Sciatic nerve (tissue), 2 donors: ENCODE measurements around the gene DDOST. TPM values are rescaled to one million over a fixed set of nuclear protein-coding genes. Genes with fewer than 3 reads are reported as not detected.
"Not testable (repeated sequence)": the region's sequence is repeated elsewhere in the genome, so short reads cannot be mapped to it uniquely, and the experiment has no call there.

Experiments used
- ATAC-seq: fragments of 200-7000 bp; cut with Tn5 transposase; one replicate; pipeline ENCODE4 v1.9.1; 2020; ENCODE audit warnings: mild to moderate bottlenecking, moderate library complexity
- DNase-seq: peaks from one replicate; pipeline ENCODE4 v3.0.0-alpha.2; 2020; ENCODE audit warnings: low spot score
- intact Hi-C: fragments of 100-400 bp; cut with DNase I; formaldehyde crosslinking; loops from one replicate; pipeline ENCODE4 v1.14.2; 2022
- total RNA-seq: library from RNA; stranded (reverse); fragmentation: NEBNext Ultra II Directional; extraction: Animal tissue kit (Norgen Biotek cat#: 25700); gene quantifications from one replicate; pipeline ENCODE4 v1.2.1, GENCODE V29; 2021
- donor health status: DM: no; HTN: no; CAD: no.
- donor health status: DM: no; HTN: no; CAD: no.

The DDOST gene
- total RNA-seq, 1 donor from 2014 or later = 103 TPM

DNA sequence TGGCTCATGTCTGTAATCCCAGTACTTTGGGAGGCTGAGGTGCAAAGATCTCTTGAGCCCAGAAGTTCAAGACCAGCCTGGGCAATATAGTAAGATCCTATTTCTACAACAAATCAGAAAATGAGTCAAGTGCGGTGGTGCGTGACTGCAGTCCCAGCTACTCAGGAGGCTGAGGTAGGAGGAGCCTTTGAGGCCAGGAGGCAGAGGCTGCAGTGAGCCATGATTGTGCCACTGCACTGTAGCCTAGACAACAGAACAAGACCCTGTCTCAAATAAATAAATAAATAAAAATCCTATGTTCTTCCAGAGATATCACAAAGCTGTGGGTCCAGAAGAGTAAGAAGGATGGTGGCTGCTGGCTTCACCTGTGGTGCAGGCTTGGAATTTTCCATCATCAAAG, 50.2 kb downstream of the DDOST start:
- intact Hi-C loops = no loop called here
- DNase-seq = no peak
- no peak for ATAC-seq

DNA sequence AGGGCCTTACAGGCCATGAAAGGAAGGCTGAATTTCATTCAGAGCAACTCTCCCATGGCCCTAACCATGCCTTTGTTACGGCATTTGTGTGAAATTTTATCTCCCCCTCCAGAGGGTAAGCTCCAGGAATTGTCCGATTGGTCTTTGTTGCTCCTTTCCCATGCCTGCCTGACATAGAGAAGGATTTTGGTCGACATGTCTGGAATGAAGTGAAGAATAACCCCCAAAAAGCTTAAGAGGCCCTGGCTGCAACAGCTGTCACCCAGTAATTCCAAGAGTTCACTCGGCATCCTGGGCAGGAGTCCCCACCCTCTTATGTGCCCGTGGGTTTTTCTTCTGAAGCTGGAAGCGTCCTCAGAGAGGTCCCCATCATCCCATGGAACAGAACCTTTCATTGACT, 51.6 kb downstream of the DDOST start:
- DNase-seq (no peak), ATAC-seq (no peak)
- intact Hi-C loops = no loop called here

DNA sequence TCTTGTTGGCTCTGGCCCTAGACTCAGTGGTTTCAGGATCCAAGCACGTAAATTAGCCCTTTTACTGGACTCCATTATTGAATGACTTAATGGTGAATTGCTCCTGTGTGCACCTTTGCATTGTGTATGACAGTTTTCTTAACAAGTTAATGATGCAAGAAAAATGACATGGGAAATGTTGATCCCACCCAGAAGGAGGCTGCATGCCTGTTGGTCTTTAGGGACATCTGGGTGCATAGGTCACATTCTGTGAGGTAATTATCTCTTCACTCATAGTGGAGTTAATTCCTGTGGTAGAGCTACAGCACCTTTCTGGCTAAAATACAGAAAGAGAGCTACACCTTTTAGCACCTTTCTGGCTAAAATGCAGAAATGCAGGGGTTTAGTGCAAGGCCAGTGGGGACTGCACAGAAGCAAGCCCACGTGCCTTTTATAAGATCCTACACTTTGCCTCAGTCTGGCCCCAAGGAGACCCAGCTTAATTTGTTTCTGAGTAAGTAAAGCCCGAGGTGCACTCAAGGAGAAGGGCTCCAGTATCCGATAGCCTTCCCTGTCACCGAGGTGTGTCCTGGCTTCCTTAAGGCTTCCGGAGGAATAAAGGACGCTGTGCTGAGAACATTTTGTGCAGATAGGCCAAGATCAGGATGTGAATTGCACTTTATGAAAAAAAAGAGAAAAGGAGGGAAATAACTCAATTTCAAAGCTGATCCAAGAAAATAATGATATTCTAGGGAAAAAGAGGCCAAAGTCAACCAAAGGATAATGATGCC, 54.2 kb downstream of the DDOST start:
- intact Hi-C loops, ATAC-seq, DNase-seq: not testable (repeated sequence)

DNA sequence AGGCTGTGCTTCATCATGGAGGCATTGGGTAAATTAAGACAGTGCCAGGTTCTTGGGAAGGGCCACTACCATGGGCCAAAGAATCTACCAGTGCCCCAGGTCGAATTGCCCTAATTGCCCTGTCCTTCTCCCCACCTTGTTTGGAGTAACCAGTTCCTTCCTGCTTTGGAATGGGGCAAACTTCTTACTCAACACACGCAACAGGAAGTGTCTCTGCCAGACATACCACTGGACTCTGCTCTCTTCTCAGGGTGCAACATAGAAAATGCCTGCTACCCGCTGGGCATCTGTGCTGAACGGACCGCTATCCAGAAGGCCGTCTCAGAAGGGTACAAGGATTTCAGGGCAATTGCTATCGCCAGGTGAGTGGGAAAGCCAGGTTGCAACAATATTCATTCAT, 56.5 kb downstream of the DDOST start:
- no peak for ATAC-seq
- intact Hi-C loops = no loop called here
- DNase-seq = no peak

DNA sequence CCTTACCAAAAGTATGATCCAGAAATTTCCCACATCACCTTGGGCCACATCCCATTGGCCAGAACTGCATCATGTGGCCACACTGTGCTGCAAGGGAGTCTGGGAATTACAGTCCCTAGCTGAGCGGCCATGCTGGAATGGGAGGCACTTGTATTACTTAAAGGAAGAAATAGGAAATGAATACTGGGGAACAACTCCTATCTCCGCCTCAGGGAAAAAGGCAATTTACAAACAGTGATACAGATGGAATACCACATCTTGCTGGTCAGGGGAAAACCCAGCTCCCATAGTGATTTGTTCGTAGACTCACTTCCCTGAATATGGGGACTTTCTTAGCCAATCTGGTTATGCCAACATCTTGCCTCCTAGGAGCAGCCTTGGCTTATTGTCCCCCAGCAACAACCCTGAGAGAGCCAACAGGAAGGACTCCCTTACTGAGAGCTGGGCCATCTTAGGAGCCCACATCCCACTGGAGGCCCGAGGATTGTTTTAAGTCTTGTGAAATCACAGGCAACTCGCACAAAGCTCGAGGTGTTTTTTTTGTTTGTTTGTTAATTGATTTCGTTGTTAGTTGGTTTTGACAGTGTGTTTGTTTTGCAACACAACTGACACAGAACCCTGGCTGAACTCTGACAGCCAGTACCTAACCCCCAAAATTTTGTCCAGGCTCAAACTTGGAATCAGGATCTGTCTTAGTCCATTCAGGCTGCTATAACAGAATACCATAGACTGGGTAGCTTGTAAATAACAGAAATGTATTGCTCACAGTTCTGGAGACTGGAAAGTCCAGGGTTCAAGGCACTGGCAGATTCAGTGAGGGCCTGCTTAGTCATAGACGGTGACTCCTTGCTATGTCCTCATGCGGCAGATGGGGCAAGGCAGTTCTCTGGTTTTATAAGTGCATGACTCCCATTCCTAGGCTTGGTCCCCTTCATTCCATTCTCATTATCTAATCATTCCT, 57.4 kb downstream of the DDOST start:
- DNase-seq (no peak), ATAC-seq (no peak)
- intact Hi-C loops = no loop called here

DNA sequence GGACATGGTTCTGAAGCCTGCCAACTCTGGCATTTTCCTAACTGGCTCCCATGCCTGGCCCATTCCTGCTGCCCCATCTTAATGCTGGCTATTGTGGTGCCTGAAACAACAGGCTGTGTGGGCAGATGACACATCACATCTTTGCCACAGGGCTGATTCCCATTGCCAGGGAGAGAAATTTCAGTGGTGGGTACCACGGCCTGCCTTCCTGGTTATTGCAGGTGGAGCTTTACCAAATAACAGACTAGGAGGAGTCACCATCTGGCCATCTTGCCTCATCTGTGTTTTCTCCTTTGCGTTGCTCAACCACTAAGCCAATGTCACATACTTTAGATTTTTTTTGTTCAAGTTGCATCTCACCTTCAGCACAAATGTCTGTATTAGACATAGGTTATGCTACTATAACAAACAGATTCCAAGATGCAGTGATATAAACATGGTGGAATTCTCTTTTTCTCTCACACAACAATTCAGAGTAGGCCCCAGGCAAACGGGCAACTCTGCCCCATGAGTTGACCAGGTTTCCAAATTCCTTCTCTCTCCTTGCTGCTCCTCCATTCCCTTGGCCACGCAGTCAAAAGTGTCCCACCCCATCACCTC, 58.2 kb downstream of the DDOST start:
- ATAC-seq (no peak), DNase-seq (no peak)
- intact Hi-C loops = no loop called here

Other genes starting within 250 kb of the DDOST start
- 8.2 TPM for gene CAMK2N1, start 175.2 kb downstream of the DDOST start, total RNA-seq
- 20.6 TPM for gene MUL1, start 153.2 kb downstream of the DDOST start, total RNA-seq
- 0.18 TPM for gene FAM43B, start 108.8 kb downstream of the DDOST start, total RNA-seq
- gene CDA, start 72.3 kb downstream of the DDOST start, total RNA-seq = 4.3 TPM
- 72.3 TPM for gene PINK1, start 27.9 kb downstream of the DDOST start, total RNA-seq
- gene KIF17, start 56.6 kb upstream of the DDOST start, total RNA-seq = 2.4 TPM
- gene SH2D5, start 71.3 kb upstream of the DDOST start, total RNA-seq = not detected
- gene HP1BP3, start 125.9 kb upstream of the DDOST start, total RNA-seq = 284 TPM